ENCODE measurements around the gene ASPHD1. TPM values are rescaled to one million over a fixed set of nuclear protein-coding genes. Genes with fewer than 3 reads are reported as not detected.

The ASPHD1 gene
- total and polyA plus RNA-seq, 2 of the 8 experiments (the other 6 are each of a cell fraction or from before 2014, with no cell fraction given), result 14.5 to 18.6 TPM

GRCh38 chr16:29901607-29901945 lies 1.3 kb downstream of the ASPHD1 start:
- H3K9me3 ChIP-seq (ENCODE audit: insufficient read depth in 2 of 2, low read depth in 1 of 2, low read length in 1 of 2), result no peaks in the 10 kb centered on the region
- H3K27ac ChIP-seq (ENCODE audit: low read depth, low read length), result no peak overlapping the region
- no peak overlapping the region for H2AFZ ChIP-seq (ENCODE audit: low read length)
- DNase-seq (ENCODE audit: low read depth in 1 of 2, low spot score in 2 of 2) (no peak), FAIRE-seq (no peak)
- no peaks in the 10 kb centered on the region for H3K27me3 ChIP-seq (replicated peaks in 1 of 4; ENCODE audit: control insufficient read depth in 3 of 4, extremely low read depth in 1 of 4, insufficient read depth in 3 of 4, low read length in 3 of 4)
- no peak overlapping the region for H2BK120ac ChIP-seq (replicated peaks; ENCODE audit: low read depth, low read length)
- H2BK12ac ChIP-seq (ENCODE audit: low read depth, low read length), result no peak overlapping the region
- H4K91ac ChIP-seq (replicated peaks; ENCODE audit: insufficient read length, low read length), result peak overlapping the region; percentile 65
- no peak overlapping the region for H3K4ac ChIP-seq (replicated peaks; ENCODE audit: insufficient read length, low read depth, low read length)
- H3K18ac ChIP-seq (ENCODE audit: extremely low read depth, low read length), result no peak overlapping the region
- no peak overlapping the region for H3K56ac ChIP-seq (replicated peaks; ENCODE audit: insufficient read length, low read depth, low read length)
- no peak overlapping the region for H2BK20ac ChIP-seq (ENCODE audit: low read length)
- 0 out of 2 replicates have a peak, but pooled peaks cover 2% of the 10 kb centered on the region for H3K79me1 ChIP-seq (ENCODE audit: low read depth, low read length)
- H4K8ac ChIP-seq (ENCODE audit: extremely low read depth, insufficient read depth, low read length), result no peak overlapping the region
- H2BK15ac ChIP-seq (ENCODE audit: low read length), result no peak overlapping the region
- H3K4me3 ChIP-seq (ENCODE audit: extremely low read depth in 1 of 4, insufficient read depth in 2 of 4, low read depth in 3 of 4, low read length in 4 of 4), result peak overlapping the region; percentile 59 to 99 (median 90); a peak in 6 of 8 replicates
- H3K9ac ChIP-seq (replicated peaks in 1 of 4; ENCODE audit: extremely low read depth in 1 of 4, low read depth in 3 of 4, low read length in 3 of 4), result no peak overlapping the region; a peak in 1 of 7 replicates
- no peak overlapping the region for H3K14ac ChIP-seq (ENCODE audit: insufficient read length)
- H3K4me2 ChIP-seq (ENCODE audit: insufficient read depth in 1 of 2, low read depth in 2 of 2, low read length in 2 of 2), result peak overlapping the region; percentile 87 to 99
- no peak overlapping the region for H4K5ac ChIP-seq (ENCODE audit: insufficient read length, low read depth, low read length)
- H3K23ac ChIP-seq (ENCODE audit: insufficient read length), result no peak overlapping the region
- H3K23me2 ChIP-seq (ENCODE audit: low read depth, low read length), result peaks cover 24% of the 10 kb centered on the region
- H3K4me1 ChIP-seq (replicated peaks in 1 of 4; ENCODE audit: control insufficient read depth in 3 of 4, insufficient read depth in 4 of 4, low read length in 3 of 4), result peaks cover 0 to 14% (median 3%) of the 10 kb centered on the region in 4 experiments; a peak in 6 of 7 replicates
- WGBS, 2 experiments (ENCODE audit: extremely low coverage in 1 of 2, insufficient coverage in 1 of 2, insufficient read length in 1 of 2, insufficient replicate concordance in 2 of 2, low coverage in 1 of 2, low lambda C conversion rate in 2 of 2, missing lambda C conversion rate in 1 of 2), result 83% methylated on average over 19 of the region's 19 CpGs; no CpG with 5 or more reads in 1 of the 2 experiments
- ChIA-PET CTCF (ENCODE audit: partially characterized antibody) (interaction anchor here (0.8 to 2.8 kb wide), 8 partner anchors 10 to 172 kb away, joined by 3 to 14 read pairs (median 5); partner anchors contain the start of gene CDIPT), POLR2A (ENCODE audit: partially characterized antibody) (interaction anchor here (0.7 to 5.7 kb wide), 10 partner anchors 9 to 201 kb away, joined by 3 to 52 read pairs (median 4); partner anchors contain the start of gene KCTD13)
- peaks cover 0 to 1% of the 10 kb centered on the region in 2 experiments for H4K20me1 ChIP-seq (replicated peaks in 1 of 2; ENCODE audit: control insufficient read depth in 1 of 2, insufficient read depth in 2 of 2, low read length in 2 of 2)
- no peak overlapping the region for H2AK5ac ChIP-seq (ENCODE audit: low read depth, low read length)
- H2BK5ac ChIP-seq (ENCODE audit: low read depth, low read length), result no peak overlapping the region
- peaks cover 0 to 4% (median 0%) of the 10 kb centered on the region in 4 experiments; a peak in 2 of 8 replicates for H3K36me3 ChIP-seq (ENCODE audit: control insufficient read depth in 2 of 4, insufficient read depth in 4 of 4, low read length in 3 of 4)
- no peaks in the 10 kb centered on the region for H3K79me2 ChIP-seq (ENCODE audit: control insufficient read depth in 1 of 2, insufficient read depth in 2 of 2, low read length in 2 of 2)
- no peak for TF ChIP-seq MAFK (IDR thresholded peaks at IDR 0.05; ENCODE audit: low read depth, low read length)
- TF ChIP-seq CHD1 (IDR thresholded peaks at IDR 0.05; ENCODE audit: low read depth, low read length), result no peak
- TF ChIP-seq ATF3 (IDR thresholded peaks at IDR 0.05; ENCODE audit: insufficient read depth, low read depth, low read length), result no peak
- no peak for TF ChIP-seq POLR2A (IDR thresholded peaks at IDR 0.05; ENCODE audit: control extremely low read depth in 1 of 2, low read depth in 2 of 2, low read length in 2 of 2)
- no peak for TF ChIP-seq CTCF (IDR thresholded peaks at IDR 0.05; ENCODE audit: control extremely low read depth in 1 of 3, insufficient read depth in 1 of 3, low read depth in 1 of 3, low read length in 3 of 3)
- no peak for TF ChIP-seq CEBPB (IDR thresholded peaks at IDR 0.05; ENCODE audit: low read depth, low read length)
- TF ChIP-seq EZH2 (IDR thresholded peaks at IDR 0.05; ENCODE audit: low read depth, low read length, severe bottlenecking), result no peak
- TF ChIP-seq HDAC6 (IDR thresholded peaks at IDR 0.05; ENCODE audit: low read depth, low read length), result no peak

Data from H1 (cell line).